ENCODE results near the gene SULF2.

DNA sequence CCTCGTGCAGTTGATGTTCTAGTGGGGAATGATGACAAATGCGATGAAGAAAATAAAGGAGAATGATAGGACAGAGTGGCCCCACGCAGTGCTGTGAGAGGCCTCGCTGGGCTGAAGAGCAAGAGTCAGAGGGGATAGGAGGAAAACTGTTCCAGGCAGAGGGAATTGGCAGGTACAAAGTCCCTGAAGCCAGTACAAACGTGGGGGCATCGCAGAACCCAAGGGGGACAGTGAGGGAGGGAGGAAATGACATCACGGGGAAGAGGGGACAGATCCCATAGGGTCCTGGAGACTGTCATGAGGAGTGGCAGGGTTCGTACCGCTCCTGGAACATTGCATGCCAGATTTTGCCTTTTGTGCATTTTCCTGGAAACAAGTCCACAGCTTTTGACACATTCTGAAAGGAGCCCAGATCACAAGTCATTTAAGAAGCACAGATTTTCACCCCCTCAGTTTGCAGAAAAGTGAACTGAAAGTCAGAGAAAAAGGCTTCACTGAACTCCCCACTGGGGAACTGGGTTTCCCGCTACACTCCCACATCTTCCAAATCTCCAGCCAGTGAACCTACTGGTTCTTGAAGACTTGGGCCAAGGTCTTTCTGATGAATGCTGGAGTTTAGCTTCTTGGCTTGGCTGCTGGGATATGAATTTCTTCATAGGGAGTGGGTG is 77.0 kb downstream of the SULF2 start:
- TF ChIP-seq, protein P1, sequence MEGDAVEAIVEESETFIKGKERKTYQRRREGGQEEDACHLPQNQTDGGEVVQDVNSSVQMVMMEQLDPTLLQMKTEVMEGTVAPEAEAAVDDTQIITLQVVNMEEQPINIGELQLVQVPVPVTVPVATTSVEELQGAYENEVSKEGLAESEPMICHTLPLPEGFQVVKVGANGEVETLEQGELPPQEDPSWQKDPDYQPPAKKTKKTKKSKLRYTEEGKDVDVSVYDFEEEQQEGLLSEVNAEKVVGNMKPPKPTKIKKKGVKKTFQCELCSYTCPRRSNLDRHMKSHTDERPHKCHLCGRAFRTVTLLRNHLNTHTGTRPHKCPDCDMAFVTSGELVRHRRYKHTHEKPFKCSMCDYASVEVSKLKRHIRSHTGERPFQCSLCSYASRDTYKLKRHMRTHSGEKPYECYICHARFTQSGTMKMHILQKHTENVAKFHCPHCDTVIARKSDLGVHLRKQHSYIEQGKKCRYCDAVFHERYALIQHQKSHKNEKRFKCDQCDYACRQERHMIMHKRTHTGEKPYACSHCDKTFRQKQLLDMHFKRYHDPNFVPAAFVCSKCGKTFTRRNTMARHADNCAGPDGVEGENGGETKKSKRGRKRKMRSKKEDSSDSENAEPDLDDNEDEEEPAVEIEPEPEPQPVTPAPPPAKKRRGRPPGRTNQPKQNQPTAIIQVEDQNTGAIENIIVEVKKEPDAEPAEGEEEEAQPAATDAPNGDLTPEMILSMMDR (IDR thresholded peaks at IDR 0.05) = no peak
- TF ChIP-seq POLR2A (IDR thresholded peaks at IDR 0.05) = no peak
